WTC11 (cell line): ENCODE data around the gene ANKIB1. TPM values are rescaled to one million over a fixed set of nuclear protein-coding genes. Genes with fewer than 3 reads are reported as not detected.
A peak's percentile ranks its signal among the peaks of the same experiment; 100 is the strongest.

Experiments used
- ATF6 ChIP-seq: sonication (generic); formaldehyde crosslinking; IDR thresholded peaks from 2 replicates; pipeline ENCODE4 v1.8.1; 2023; ENCODE audit warnings: mild to moderate bottlenecking, missing genetic modification reagents
- CREM ChIP-seq: sonication (generic); formaldehyde crosslinking; IDR thresholded peaks from 2 replicates; pipeline ENCODE4 v1.8.1; 2022; ENCODE audit warnings: mild to moderate bottlenecking, missing genetic modification reagents, moderate library complexity
- ELF4 ChIP-seq: sonication (generic); formaldehyde crosslinking; IDR thresholded peaks from 2 replicates; pipeline ENCODE4 v1.8.1; 2022; ENCODE audit warnings: low read depth, mild to moderate bottlenecking, moderate library complexity, missing genetic modification reagents
- HMGXB4 ChIP-seq: sonication (generic); formaldehyde crosslinking; IDR thresholded peaks from 2 replicates; pipeline ENCODE4 v1.8.1; 2023; ENCODE audit warnings: mild to moderate bottlenecking, moderate library complexity, missing genetic modification reagents
- NFYB ChIP-seq: sonication (generic); formaldehyde crosslinking; conservative IDR thresholded peaks from 2 replicates; pipeline ENCODE4 v1.8.0; 2022; ENCODE audit warnings: low read depth, missing genetic modification reagents
- SP1 ChIP-seq: sonication (generic); formaldehyde crosslinking; conservative IDR thresholded peaks from 2 replicates; pipeline ENCODE4 v1.8.1; 2022; ENCODE audit warnings: missing genetic modification reagents
- ZNF121 ChIP-seq: sonication (generic); formaldehyde crosslinking; IDR thresholded peaks from 2 replicates; pipeline ENCODE4 v1.8.0; 2023; ENCODE audit warnings: missing genetic modification reagents
- total RNA-seq: library from RNA; stranded (reverse); gene quantifications from 3 replicates; pipeline ENCODE4 v1.2.3, GENCODE V29; 2021
- TF ChIP-seq, protein P1 (sequence below): fragments of 250-450 bp; sonication (Bioruptor Pico); IDR thresholded peaks from 2 replicates; pipeline ENCODE4 v1.9.0; 2021; ENCODE audit warnings: mild to moderate bottlenecking
- TF ChIP-seq, protein P2 (sequence below): sonication (generic); formaldehyde crosslinking; IDR thresholded peaks from 2 replicates; pipeline ENCODE4 v1.8.0; 2023; ENCODE audit warnings: missing genetic modification reagents
- TF ChIP-seq, protein P3 (sequence below): sonication (generic); formaldehyde crosslinking; IDR thresholded peaks from 2 replicates; pipeline ENCODE4 v1.8.1; 2023; ENCODE audit warnings: mild to moderate bottlenecking, missing genetic modification reagents, moderate library complexity
- TF ChIP-seq, protein P4 (sequence below): sonication (generic); formaldehyde crosslinking; IDR thresholded peaks from 2 replicates; pipeline ENCODE4 v1.8.0; 2023; ENCODE audit warnings: missing genetic modification reagents, mild to moderate bottlenecking, borderline replicate concordance

The ANKIB1 gene
- total RNA-seq, 1 experiment from 2014 or later: 38.5 TPM

GRCh38 chr7:92447345-92448204 is 201.8 kb downstream of the ANKIB1 start, which contains the start of gene GATAD1 (continued):
- TF ChIP-seq, protein P1, sequence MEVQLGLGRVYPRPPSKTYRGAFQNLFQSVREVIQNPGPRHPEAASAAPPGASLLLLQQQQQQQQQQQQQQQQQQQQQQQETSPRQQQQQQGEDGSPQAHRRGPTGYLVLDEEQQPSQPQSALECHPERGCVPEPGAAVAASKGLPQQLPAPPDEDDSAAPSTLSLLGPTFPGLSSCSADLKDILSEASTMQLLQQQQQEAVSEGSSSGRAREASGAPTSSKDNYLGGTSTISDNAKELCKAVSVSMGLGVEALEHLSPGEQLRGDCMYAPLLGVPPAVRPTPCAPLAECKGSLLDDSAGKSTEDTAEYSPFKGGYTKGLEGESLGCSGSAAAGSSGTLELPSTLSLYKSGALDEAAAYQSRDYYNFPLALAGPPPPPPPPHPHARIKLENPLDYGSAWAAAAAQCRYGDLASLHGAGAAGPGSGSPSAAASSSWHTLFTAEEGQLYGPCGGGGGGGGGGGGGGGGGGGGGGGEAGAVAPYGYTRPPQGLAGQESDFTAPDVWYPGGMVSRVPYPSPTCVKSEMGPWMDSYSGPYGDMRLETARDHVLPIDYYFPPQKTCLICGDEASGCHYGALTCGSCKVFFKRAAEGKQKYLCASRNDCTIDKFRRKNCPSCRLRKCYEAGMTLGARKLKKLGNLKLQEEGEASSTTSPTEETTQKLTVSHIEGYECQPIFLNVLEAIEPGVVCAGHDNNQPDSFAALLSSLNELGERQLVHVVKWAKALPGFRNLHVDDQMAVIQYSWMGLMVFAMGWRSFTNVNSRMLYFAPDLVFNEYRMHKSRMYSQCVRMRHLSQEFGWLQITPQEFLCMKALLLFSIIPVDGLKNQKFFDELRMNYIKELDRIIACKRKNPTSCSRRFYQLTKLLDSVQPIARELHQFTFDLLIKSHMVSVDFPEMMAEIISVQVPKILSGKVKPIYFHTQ: no peak
- TF ChIP-seq, protein P2, sequence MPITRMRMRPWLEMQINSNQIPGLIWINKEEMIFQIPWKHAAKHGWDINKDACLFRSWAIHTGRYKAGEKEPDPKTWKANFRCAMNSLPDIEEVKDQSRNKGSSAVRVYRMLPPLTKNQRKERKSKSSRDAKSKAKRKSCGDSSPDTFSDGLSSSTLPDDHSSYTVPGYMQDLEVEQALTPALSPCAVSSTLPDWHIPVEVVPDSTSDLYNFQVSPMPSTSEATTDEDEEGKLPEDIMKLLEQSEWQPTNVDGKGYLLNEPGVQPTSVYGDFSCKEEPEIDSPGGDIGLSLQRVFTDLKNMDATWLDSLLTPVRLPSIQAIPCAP (CRISPR knock-in tag): no peak; the same call in 1 of the 2 replicates
- TF ChIP-seq SP1 (no peak; the same call in 1 of the 2 replicates), ZNF121 (no peak), ELF4 (CRISPR knock-in tag) (peak; percentile 90; the same call in 1 of the 2 replicates), HMGXB4 (CRISPR knock-in tag) (peak; percentile 99), NFYB (CRISPR knock-in tag) (no peak), CREM (CRISPR knock-in tag) (peak; percentile 72), ATF6 (CRISPR knock-in tag) (no peak)
- TF ChIP-seq, protein P3, sequence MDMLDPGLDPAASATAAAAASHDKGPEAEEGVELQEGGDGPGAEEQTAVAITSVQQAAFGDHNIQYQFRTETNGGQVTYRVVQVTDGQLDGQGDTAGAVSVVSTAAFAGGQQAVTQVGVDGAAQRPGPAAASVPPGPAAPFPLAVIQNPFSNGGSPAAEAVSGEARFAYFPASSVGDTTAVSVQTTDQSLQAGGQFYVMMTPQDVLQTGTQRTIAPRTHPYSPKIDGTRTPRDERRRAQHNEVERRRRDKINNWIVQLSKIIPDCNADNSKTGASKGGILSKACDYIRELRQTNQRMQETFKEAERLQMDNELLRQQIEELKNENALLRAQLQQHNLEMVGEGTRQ (CRISPR knock-in tag): peak; percentile 88
- TF ChIP-seq, protein P4, sequence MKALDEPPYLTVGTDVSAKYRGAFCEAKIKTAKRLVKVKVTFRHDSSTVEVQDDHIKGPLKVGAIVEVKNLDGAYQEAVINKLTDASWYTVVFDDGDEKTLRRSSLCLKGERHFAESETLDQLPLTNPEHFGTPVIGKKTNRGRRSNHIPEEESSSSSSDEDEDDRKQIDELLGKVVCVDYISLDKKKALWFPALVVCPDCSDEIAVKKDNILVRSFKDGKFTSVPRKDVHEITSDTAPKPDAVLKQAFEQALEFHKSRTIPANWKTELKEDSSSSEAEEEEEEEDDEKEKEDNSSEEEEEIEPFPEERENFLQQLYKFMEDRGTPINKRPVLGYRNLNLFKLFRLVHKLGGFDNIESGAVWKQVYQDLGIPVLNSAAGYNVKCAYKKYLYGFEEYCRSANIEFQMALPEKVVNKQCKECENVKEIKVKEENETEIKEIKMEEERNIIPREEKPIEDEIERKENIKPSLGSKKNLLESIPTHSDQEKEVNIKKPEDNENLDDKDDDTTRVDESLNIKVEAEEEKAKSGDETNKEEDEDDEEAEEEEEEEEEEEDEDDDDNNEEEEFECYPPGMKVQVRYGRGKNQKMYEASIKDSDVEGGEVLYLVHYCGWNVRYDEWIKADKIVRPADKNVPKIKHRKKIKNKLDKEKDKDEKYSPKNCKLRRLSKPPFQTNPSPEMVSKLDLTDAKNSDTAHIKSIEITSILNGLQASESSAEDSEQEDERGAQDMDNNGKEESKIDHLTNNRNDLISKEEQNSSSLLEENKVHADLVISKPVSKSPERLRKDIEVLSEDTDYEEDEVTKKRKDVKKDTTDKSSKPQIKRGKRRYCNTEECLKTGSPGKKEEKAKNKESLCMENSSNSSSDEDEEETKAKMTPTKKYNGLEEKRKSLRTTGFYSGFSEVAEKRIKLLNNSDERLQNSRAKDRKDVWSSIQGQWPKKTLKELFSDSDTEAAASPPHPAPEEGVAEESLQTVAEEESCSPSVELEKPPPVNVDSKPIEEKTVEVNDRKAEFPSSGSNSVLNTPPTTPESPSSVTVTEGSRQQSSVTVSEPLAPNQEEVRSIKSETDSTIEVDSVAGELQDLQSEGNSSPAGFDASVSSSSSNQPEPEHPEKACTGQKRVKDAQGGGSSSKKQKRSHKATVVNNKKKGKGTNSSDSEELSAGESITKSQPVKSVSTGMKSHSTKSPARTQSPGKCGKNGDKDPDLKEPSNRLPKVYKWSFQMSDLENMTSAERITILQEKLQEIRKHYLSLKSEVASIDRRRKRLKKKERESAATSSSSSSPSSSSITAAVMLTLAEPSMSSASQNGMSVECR (CRISPR knock-in tag): peak; percentile 78; the same call in 1 of the 2 replicates
